Measurements from ENCODE around the gene TENT4B. TPM values are rescaled to one million over a fixed set of nuclear protein-coding genes. Genes with fewer than 3 reads are reported as not detected.

Gene TENT4B
- polyA plus RNA-seq, 1 of the 3 experiments (the other 2 are of a cell fraction), result 5.6 TPM

DNA sequence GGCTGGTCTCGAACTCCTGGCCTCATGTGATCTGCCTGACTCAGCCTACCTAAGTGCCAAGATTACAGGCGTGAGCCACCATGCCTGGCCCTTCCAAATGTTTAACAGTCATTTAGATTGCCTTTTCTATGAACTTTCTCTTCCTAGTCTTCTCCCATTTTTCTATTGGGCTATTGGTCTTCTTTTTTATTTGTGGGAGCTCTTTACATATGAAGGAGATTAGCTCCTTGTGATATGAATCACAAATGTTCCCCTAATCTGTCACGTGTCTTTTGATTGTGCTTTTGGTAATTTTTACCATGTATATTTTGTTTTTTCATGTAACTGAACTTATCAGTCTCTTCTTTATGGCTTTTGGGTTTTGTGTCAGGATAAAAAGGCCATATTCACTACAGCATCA lies 125.1 kb downstream of the TENT4B start:
- DNase-seq, result no peak
- Histone ChIP-seq H3F3A (replicated peaks; ENCODE audit: insufficient read depth) (peaks cover 4% of the 10 kb centered on the region), H3K4me2 (no peak overlapping the region), H3K36me3 (replicated peaks in 1 of 2; ENCODE audit: control insufficient read depth in 1 of 2, insufficient read depth in 2 of 2, low read length in 1 of 2) (no peaks in the 10 kb centered on the region), H3K4me1 (ENCODE audit: control insufficient read depth in 1 of 2, insufficient read depth in 2 of 2, low read depth in 1 of 2, low read length in 1 of 2) (no peaks in the 10 kb centered on the region), H4K20me1 (ENCODE audit: insufficient read depth) (peaks cover 3% of the 10 kb centered on the region; the same call in 1 of the 2 replicates), H3K4me3 (ENCODE audit: low read depth in 2 of 2, low read length in 1 of 2) (no peak overlapping the region), H3K9ac (no peak overlapping the region), H2AFZ (ENCODE audit: low read depth) (no peak overlapping the region), H3K9me2 (no peaks in the 10 kb centered on the region), H3K79me2 (ENCODE audit: insufficient read depth) (peaks cover 16% of the 10 kb centered on the region; the same call in 1 of the 2 replicates), H3K27ac (ENCODE audit: low read depth in 2 of 2, low read length in 1 of 2) (no peak overlapping the region), H3K27me3 (ENCODE audit: insufficient read depth) (no peaks in the 10 kb centered on the region), H3K9me3 (no peaks in the 10 kb centered on the region)
- WGBS (ENCODE audit: low lambda C conversion rate), result 63% methylated on average over 3 of the region's 3 CpGs
- ChIA-PET CTCF (no interaction called here), POLR2A (no interaction called here)
- TF ChIP-seq MEF2A (IDR thresholded peaks at IDR 0.05; ENCODE audit: borderline replicate concordance, low read depth), result no peak
- TF ChIP-seq RAD21 (IDR thresholded peaks at IDR 0.05; ENCODE audit: low read length), result no peak
- no peak for TF ChIP-seq SIN3A (IDR thresholded peaks at IDR 0.05; ENCODE audit: borderline replicate concordance, low read depth, low read length)
- TF ChIP-seq RFX5 (IDR thresholded peaks at IDR 0.05; ENCODE audit: low read length), result no peak
- TF ChIP-seq NRF1 (IDR thresholded peaks at IDR 0.05; ENCODE audit: low read depth, low read length), result no peak
- no peak for TF ChIP-seq RXRA (IDR thresholded peaks at IDR 0.05; ENCODE audit: borderline replicate concordance, low read depth)
- TF ChIP-seq TEAD4 (IDR thresholded peaks at IDR 0.05; ENCODE audit: borderline replicate concordance, insufficient read depth), result no peak
- TF ChIP-seq POLR2AphosphoS5 (IDR thresholded peaks at IDR 0.05; ENCODE audit: low read depth, low read length), result no peak
- TF ChIP-seq EP300 (IDR thresholded peaks at IDR 0.05; ENCODE audit: borderline replicate concordance in 1 of 2, low read depth in 1 of 2, low read length in 1 of 2), result no peak
- TF ChIP-seq GABPA (IDR thresholded peaks at IDR 0.05; ENCODE audit: low read depth), result no peak
- TF ChIP-seq, protein P1, sequence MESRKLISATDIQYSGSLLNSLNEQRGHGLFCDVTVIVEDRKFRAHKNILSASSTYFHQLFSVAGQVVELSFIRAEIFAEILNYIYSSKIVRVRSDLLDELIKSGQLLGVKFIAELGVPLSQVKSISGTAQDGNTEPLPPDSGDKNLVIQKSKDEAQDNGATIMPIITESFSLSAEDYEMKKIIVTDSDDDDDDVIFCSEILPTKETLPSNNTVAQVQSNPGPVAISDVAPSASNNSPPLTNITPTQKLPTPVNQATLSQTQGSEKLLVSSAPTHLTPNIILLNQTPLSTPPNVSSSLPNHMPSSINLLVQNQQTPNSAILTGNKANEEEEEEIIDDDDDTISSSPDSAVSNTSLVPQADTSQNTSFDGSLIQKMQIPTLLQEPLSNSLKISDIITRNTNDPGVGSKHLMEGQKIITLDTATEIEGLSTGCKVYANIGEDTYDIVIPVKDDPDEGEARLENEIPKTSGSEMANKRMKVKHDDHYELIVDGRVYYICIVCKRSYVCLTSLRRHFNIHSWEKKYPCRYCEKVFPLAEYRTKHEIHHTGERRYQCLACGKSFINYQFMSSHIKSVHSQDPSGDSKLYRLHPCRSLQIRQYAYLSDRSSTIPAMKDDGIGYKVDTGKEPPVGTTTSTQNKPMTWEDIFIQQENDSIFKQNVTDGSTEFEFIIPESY (IDR thresholded peaks at IDR 0.05; ENCODE audit: borderline replicate concordance, low read depth), result no peak
- TF ChIP-seq, protein P2, sequence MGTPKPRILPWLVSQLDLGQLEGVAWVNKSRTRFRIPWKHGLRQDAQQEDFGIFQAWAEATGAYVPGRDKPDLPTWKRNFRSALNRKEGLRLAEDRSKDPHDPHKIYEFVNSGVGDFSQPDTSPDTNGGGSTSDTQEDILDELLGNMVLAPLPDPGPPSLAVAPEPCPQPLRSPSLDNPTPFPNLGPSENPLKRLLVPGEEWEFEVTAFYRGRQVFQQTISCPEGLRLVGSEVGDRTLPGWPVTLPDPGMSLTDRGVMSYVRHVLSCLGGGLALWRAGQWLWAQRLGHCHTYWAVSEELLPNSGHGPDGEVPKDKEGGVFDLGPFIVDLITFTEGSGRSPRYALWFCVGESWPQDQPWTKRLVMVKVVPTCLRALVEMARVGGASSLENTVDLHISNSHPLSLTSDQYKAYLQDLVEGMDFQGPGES (IDR thresholded peaks at IDR 0.05; ENCODE audit: low read depth, low read length), result no peak
- TF ChIP-seq, protein P3, sequence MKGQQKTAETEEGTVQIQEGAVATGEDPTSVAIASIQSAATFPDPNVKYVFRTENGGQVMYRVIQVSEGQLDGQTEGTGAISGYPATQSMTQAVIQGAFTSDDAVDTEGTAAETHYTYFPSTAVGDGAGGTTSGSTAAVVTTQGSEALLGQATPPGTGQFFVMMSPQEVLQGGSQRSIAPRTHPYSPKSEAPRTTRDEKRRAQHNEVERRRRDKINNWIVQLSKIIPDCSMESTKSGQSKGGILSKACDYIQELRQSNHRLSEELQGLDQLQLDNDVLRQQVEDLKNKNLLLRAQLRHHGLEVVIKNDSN (IDR thresholded peaks at IDR 0.05; ENCODE audit: borderline replicate concordance, low read depth), result no peak

DNA sequence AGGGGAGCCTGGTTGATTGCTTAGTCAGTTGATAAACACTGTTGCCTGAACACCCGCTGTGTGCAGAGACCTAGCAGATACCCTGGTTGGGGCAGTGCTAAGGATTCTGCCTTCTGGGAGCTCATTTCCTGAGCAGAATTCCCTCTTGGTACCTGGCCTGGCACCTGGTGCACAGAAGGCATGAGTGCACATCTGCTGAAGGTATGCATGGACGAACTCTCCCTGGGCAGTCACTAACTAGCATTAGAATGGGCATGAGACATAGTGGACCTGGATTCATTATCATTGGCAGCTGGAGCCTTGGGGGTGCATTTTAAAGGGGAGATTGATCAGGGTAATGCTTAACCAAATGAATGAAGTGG lies 126.4 kb downstream of the TENT4B start:
- H3K36me3 ChIP-seq (replicated peaks in 1 of 2; ENCODE audit: control insufficient read depth in 1 of 2, insufficient read depth in 2 of 2, low read length in 1 of 2), result no peaks in the 10 kb centered on the region
- no peak overlapping the region for H3K4me3 ChIP-seq (ENCODE audit: low read depth in 2 of 2, low read length in 1 of 2)
- H3K9me2 ChIP-seq, result no peaks in the 10 kb centered on the region
- ChIA-PET CTCF (interaction anchor here (1.0 to 1.7 kb wide), 3 partner anchors 14 to 386 kb away, joined by 3 to 5 read pairs (median 5); partner anchors contain the start of gene ADCY7), POLR2A (no interaction called here)
- H4K20me1 ChIP-seq (ENCODE audit: insufficient read depth), result peaks cover 10% of the 10 kb centered on the region; the same call in 1 of the 2 replicates
- H3K9me3 ChIP-seq, result no peaks in the 10 kb centered on the region
- peaks cover 4% of the 10 kb centered on the region for H3F3A ChIP-seq (replicated peaks; ENCODE audit: insufficient read depth)
- peaks cover 16% of the 10 kb centered on the region; the same call in 1 of the 2 replicates for H3K79me2 ChIP-seq (ENCODE audit: insufficient read depth)
- no peak overlapping the region for H3K4me2 ChIP-seq
- WGBS (ENCODE audit: low lambda C conversion rate), result 100% methylated on average over 2 of the region's 2 CpGs
- no peak overlapping the region for H3K27ac ChIP-seq (ENCODE audit: low read depth in 2 of 2, low read length in 1 of 2)
- no peaks in the 10 kb centered on the region for H3K27me3 ChIP-seq (ENCODE audit: insufficient read depth)
- H3K4me1 ChIP-seq (ENCODE audit: control insufficient read depth in 1 of 2, insufficient read depth in 2 of 2, low read depth in 1 of 2, low read length in 1 of 2), result peaks cover 0 to 6% of the 10 kb centered on the region in 2 experiments; a peak in 1 of 4 replicates
- no peak overlapping the region for H2AFZ ChIP-seq (ENCODE audit: low read depth)
- no peak overlapping the region for H3K9ac ChIP-seq
- DNase-seq, result no peak
- TF ChIP-seq SMC3 (IDR thresholded peaks at IDR 0.05; ENCODE audit: low read depth, low read length), result no peak
- no peak for TF ChIP-seq GABPA (IDR thresholded peaks at IDR 0.05; ENCODE audit: low read depth)
- no peak for TF ChIP-seq RAD21 (IDR thresholded peaks at IDR 0.05; ENCODE audit: low read length)
- TF ChIP-seq, protein P2 (IDR thresholded peaks at IDR 0.05; ENCODE audit: low read depth, low read length), result no peak
- TF ChIP-seq, protein P4, sequence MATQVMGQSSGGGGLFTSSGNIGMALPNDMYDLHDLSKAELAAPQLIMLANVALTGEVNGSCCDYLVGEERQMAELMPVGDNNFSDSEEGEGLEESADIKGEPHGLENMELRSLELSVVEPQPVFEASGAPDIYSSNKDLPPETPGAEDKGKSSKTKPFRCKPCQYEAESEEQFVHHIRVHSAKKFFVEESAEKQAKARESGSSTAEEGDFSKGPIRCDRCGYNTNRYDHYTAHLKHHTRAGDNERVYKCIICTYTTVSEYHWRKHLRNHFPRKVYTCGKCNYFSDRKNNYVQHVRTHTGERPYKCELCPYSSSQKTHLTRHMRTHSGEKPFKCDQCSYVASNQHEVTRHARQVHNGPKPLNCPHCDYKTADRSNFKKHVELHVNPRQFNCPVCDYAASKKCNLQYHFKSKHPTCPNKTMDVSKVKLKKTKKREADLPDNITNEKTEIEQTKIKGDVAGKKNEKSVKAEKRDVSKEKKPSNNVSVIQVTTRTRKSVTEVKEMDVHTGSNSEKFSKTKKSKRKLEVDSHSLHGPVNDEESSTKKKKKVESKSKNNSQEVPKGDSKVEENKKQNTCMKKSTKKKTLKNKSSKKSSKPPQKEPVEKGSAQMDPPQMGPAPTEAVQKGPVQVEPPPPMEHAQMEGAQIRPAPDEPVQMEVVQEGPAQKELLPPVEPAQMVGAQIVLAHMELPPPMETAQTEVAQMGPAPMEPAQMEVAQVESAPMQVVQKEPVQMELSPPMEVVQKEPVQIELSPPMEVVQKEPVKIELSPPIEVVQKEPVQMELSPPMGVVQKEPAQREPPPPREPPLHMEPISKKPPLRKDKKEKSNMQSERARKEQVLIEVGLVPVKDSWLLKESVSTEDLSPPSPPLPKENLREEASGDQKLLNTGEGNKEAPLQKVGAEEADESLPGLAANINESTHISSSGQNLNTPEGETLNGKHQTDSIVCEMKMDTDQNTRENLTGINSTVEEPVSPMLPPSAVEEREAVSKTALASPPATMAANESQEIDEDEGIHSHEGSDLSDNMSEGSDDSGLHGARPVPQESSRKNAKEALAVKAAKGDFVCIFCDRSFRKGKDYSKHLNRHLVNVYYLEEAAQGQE (IDR thresholded peaks at IDR 0.05; ENCODE audit: low read depth, low read length), result no peak
- TF ChIP-seq MXI1 (IDR thresholded peaks at IDR 0.05; ENCODE audit: low read depth, low read length), result no peak
- no peak for TF ChIP-seq RCOR1 (IDR thresholded peaks at IDR 0.05; ENCODE audit: low read length)

Data from SK-N-SH (cell line).